Fibroblast of pulmonary artery (primary cell): Measurements from ENCODE around the gene UVRAG.
A peak's percentile ranks its signal among the peaks of the same experiment; 100 is the strongest.
"Not testable (repeated sequence)": the region's sequence is repeated elsewhere in the genome, so short reads cannot be mapped to it uniquely, and the experiment has no call there.

Source experiments
- DNase-seq: peaks from one replicate; pipeline ENCODE4 v3.0.0-alpha.2; 2010; ENCODE audit warnings: low read depth
- H3K4me3 ChIP-seq: replicated peaks from 2 replicates; pipeline ENCODE4 v1.5.1; 2011; ENCODE audit warnings: low read depth, mild to moderate bottlenecking, control low read depth, low read length, moderate library complexity
- TF ChIP-seq, protein P1 (sequence below): IDR thresholded peaks from 2 replicates; pipeline ENCODE4 v1.5.1; 2011; ENCODE audit warnings: mild to moderate bottlenecking, control low read depth, low read length, inconsistent platforms; ENCODE audit errors: missing control alignments

Gene UVRAG

GRCh38 chr11:75955443-75955842 is 140.4 kb downstream of the UVRAG start:
- TF ChIP-seq, protein P1, sequence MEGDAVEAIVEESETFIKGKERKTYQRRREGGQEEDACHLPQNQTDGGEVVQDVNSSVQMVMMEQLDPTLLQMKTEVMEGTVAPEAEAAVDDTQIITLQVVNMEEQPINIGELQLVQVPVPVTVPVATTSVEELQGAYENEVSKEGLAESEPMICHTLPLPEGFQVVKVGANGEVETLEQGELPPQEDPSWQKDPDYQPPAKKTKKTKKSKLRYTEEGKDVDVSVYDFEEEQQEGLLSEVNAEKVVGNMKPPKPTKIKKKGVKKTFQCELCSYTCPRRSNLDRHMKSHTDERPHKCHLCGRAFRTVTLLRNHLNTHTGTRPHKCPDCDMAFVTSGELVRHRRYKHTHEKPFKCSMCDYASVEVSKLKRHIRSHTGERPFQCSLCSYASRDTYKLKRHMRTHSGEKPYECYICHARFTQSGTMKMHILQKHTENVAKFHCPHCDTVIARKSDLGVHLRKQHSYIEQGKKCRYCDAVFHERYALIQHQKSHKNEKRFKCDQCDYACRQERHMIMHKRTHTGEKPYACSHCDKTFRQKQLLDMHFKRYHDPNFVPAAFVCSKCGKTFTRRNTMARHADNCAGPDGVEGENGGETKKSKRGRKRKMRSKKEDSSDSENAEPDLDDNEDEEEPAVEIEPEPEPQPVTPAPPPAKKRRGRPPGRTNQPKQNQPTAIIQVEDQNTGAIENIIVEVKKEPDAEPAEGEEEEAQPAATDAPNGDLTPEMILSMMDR = no peak
- H3K4me3 ChIP-seq = no peak overlapping the region
- peak; percentile 10 for DNase-seq

DNA sequence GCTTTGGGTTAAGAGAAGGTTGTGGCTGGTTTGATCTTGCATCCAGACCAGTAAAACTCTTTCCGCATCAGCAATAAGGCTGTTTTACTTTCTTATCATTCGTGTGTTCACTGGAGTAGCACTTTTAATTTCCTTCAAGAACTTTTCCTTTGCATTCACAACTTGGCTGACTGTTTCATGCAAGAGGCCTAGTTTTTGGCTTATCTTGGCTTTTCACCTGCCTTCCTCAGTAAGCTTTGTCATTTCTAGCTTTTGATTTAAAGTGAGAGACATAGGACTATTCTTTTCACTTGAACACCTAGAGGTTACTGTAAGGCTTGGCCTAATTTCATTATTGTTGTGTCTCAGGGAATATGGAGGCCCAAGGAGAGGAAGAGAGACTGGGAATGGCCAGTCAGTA is 144.5 kb downstream of the UVRAG start:
- no peak for DNase-seq
- no peak overlapping the region for H3K4me3 ChIP-seq
- TF ChIP-seq, protein P1 = no peak

- H3K4me3 ChIP-seq = no peak overlapping the region
- DNase-seq = no peak
- TF ChIP-seq, protein P1 = no peak
These were observed 149.1 kb downstream of the UVRAG start for GRCh38 chr11:75964071-75964470.

GRCh38 chr11:75966537-75967287 is 151.7 kb downstream of the UVRAG start:
- DNase-seq = peak; percentile 93
- TF ChIP-seq, protein P1 = no peak
- H3K4me3 ChIP-seq = no peak overlapping the region

- peak; percentile 20 for DNase-seq
- TF ChIP-seq, protein P1 = no peak
- no peak overlapping the region for H3K4me3 ChIP-seq
These were observed 153.1 kb downstream of the UVRAG start for GRCh38 chr11:75968021-75968625.

GRCh38 chr11:75969626-75970308 is 154.8 kb downstream of the UVRAG start:
- DNase-seq = peak; percentile 40
- TF ChIP-seq, protein P1 = no peak
- no peak overlapping the region for H3K4me3 ChIP-seq

GRCh38 chr11:75973710-75974109 is 158.7 kb downstream of the UVRAG start:
- not testable (repeated sequence) for DNase-seq, H3K4me3 ChIP-seq

DNA sequence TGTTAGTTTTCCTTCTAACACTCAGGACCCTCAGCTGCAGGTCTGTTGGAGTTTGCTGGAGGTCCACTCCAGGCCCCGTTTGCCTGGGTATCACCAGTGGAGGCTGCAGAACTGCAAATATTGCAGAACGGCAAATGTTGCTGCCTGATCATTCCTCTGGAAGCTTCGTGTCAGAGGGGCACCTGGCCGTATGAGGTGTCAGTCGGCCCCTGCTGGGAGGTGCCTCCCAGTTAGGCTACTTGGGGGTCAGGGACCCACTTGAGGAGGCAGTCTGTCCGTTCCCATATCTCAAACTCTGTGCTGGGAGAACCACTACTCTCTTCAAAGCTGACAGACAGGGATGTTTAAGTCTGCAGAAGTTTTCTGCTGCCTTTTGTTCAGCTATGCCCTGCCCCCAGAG is 164.1 kb downstream of the UVRAG start:
- not testable (repeated sequence) for H3K4me3 ChIP-seq, DNase-seq

DNA sequence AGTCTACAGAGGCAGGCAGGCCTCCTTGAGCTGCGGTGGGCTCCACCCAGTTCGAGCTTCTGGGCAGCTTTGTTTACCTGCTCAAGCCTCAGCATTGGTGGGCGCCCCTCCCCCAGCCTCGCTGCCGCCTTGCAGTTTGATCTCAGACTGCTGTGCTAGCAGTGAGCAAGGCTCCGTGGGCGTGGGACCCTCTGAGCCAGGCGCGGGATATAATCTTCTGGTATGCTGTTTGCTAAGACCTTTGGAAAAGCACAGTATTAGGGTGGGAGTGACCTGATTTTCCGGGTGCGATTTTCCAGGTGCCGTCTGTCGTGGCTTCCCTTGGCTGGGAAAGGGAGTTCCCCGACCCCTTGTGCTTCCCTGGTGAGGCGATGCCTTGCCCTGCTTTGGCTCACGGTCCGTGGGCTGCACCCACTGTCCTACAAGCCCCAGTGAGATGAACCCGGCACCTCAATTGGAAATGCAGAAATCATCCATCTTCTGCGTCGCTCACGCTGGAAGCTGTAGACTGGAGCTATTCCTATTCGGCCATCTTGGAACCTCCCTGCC is 164.5 kb downstream of the UVRAG start:
- DNase-seq, H3K4me3 ChIP-seq: not testable (repeated sequence)
